HepG2 (cell line): ENCODE measurements around the gene DCTN4. TPM values are rescaled to one million over a fixed set of nuclear protein-coding genes. Genes with fewer than 3 reads are reported as not detected.

Experiments used
- CREB1 ChIP-seq, 2 experiments: fragments of 450-650 bp in 1 of 2; IDR thresholded peaks; 2 replicates each; pipeline ENCODE4 v1.6.1; 2016 to 2017; ENCODE audit warnings: control low read depth in 1 of 2, mild to moderate bottlenecking in 1 of 2, missing compliant biosample characterization in 1 of 2, missing genetic modification characterization in 1 of 2
- ETV6 ChIP-seq: sonication (generic); formaldehyde crosslinking; conservative IDR thresholded peaks from 2 replicates; pipeline ENCODE4 v1.4.0; 2020; ENCODE audit warnings: missing genetic modification reagents
- HNF1B ChIP-seq: sonication (generic); formaldehyde crosslinking; IDR thresholded peaks from 2 replicates; pipeline ENCODE4 v1.5.1; 2020; ENCODE audit warnings: mild to moderate bottlenecking, moderate library complexity, missing genetic modification reagents
- LCORL ChIP-seq, 2 experiments: fragments of 450-650 bp in 1 of 2; sonication (generic) in 1 of 2; formaldehyde crosslinking in 1 of 2; IDR thresholded peaks; 2 replicates each; pipeline versions ENCODE4 v1.5.0 to v1.6.1; 2017 to 2020; ENCODE audit warnings: antibody characterized with exemption in 1 of 2, missing genetic modification reagents in 1 of 2
- MIER2 ChIP-seq: IDR thresholded peaks from 2 replicates; pipeline ENCODE4 v1.6.1; 2016; ENCODE audit warnings: missing biosample characterization, missing genetic modification reagents
- MTA3 ChIP-seq: sonication (generic); formaldehyde crosslinking; IDR thresholded peaks from 2 replicates; pipeline ENCODE4 v1.4.0; 2020; ENCODE audit warnings: missing genetic modification reagents
- MYC ChIP-seq: sonication (generic); formaldehyde crosslinking; IDR thresholded peaks from 2 replicates; pipeline ENCODE4 v1.9.0; 2021; ENCODE audit warnings: missing genetic modification reagents, borderline replicate concordance
- NCOA2 ChIP-seq: sonication (generic); formaldehyde crosslinking; IDR thresholded peaks from 2 replicates; pipeline ENCODE4 v1.8.0; 2022; ENCODE audit warnings: inconsistent platforms
- PHF21A ChIP-seq: sonication (generic); formaldehyde crosslinking; IDR thresholded peaks from 2 replicates; pipeline ENCODE4 v1.5.0; 2020; ENCODE audit warnings: mild to moderate bottlenecking, missing genetic modification reagents
- REL ChIP-seq: sonication (generic); formaldehyde crosslinking; conservative IDR thresholded peaks from 2 replicates; pipeline ENCODE4 v1.8.0; 2022; ENCODE audit warnings: mild to moderate bottlenecking, missing genetic modification reagents, moderate library complexity
- SMYD3 ChIP-seq: sonication (generic); formaldehyde crosslinking; IDR thresholded peaks from 2 replicates; pipeline ENCODE4 v1.8.1; 2023; ENCODE audit warnings: mild to moderate bottlenecking, missing genetic modification reagents
- U2AF1 ChIP-seq: fragments of 200-400 bp; formaldehyde crosslinking; optimal IDR thresholded peaks from 2 replicates; pipeline ENCODE3; 2017; ENCODE audit warnings: mild to moderate bottlenecking, low read depth, low read length
- WIZ ChIP-seq: sonication (generic); formaldehyde crosslinking; IDR thresholded peaks from 2 replicates; pipeline ENCODE4 v1.5.1; 2020; ENCODE audit warnings: mild to moderate bottlenecking, missing genetic modification reagents
- ZBTB38 ChIP-seq: sonication (generic); formaldehyde crosslinking; IDR thresholded peaks from 2 replicates; pipeline ENCODE4 v1.5.1; 2020; ENCODE audit warnings: mild to moderate bottlenecking, missing genetic modification reagents
- ZFP1 ChIP-seq: IDR thresholded peaks from 2 replicates; pipeline ENCODE4 v1.6.1; 2016
- ZIK1 ChIP-seq: sonication (generic); formaldehyde crosslinking; IDR thresholded peaks from 2 replicates; pipeline ENCODE4 v1.5.0; 2020; ENCODE audit warnings: mild to moderate bottlenecking, low read depth, missing genetic modification reagents, borderline replicate concordance
- ZNF230 ChIP-seq: sonication (generic); formaldehyde crosslinking; IDR thresholded peaks from 2 replicates; pipeline ENCODE4 v1.4.0; 2020; ENCODE audit warnings: mild to moderate bottlenecking, missing genetic modification reagents
- ZNF556 ChIP-seq: sonication (generic); formaldehyde crosslinking; IDR thresholded peaks from 2 replicates; pipeline ENCODE4 v1.4.0; 2020; ENCODE audit warnings: mild to moderate bottlenecking, missing genetic modification reagents, borderline replicate concordance
- ZNF557 ChIP-seq: sonication (generic); formaldehyde crosslinking; IDR thresholded peaks from 2 replicates; pipeline ENCODE4 v1.4.0; 2020; ENCODE audit warnings: missing genetic modification reagents
- ZNF563 ChIP-seq: sonication (generic); formaldehyde crosslinking; IDR thresholded peaks from 2 replicates; pipeline ENCODE4 v1.8.0; 2022; ENCODE audit warnings: mild to moderate bottlenecking, moderate library complexity, missing genetic modification reagents
- ZNF687 ChIP-seq: sonication (generic); formaldehyde crosslinking; IDR thresholded peaks from 2 replicates; pipeline ENCODE4 v1.5.1; 2020; ENCODE audit warnings: mild to moderate bottlenecking, missing genetic modification reagents, moderate library complexity
- ZNF772 ChIP-seq: sonication (generic); formaldehyde crosslinking; IDR thresholded peaks from 2 replicates; pipeline ENCODE4 v1.5.0; 2020; ENCODE audit warnings: mild to moderate bottlenecking, missing genetic modification reagents
- polyA plus RNA-seq, 8 experiments: library from polyadenylated mRNA; depleted of rRNA in 3 of 8; stranded (reverse) in 7 of 8; unstranded in 1 of 8; fragments of >200 nt; fragmentation: Illumina TruSeq in 4 of 8; extraction: Trizol in 4 of 8; gene quantifications; 2 replicates each; pipeline versions ENCODE4 v1.2.1 to v1.2.3, GENCODE V29; 2011 to 2016; ENCODE audit warnings: low read depth in 4 of 8, missing spikeins in 1 of 8, mixed read lengths in 1 of 8; ENCODE audit not compliant: insufficient read depth in 1 of 8
- total RNA-seq, 5 experiments: library from RNA; depleted of rRNA; stranded (reverse); fragments of >200 nt; fragmentation: Illumina TruSeq; extraction: Trizol; gene quantifications; 2 replicates each; pipeline ENCODE4 v1.2.3, GENCODE V29; 2016; ENCODE audit warnings: low read depth in 1 of 5
- TF ChIP-seq, protein P1 (sequence below): sonication (generic); formaldehyde crosslinking; IDR thresholded peaks from 2 replicates; pipeline ENCODE4 v1.5.0; 2020; ENCODE audit warnings: missing genetic modification reagents

Gene DCTN4
- total and polyA plus RNA-seq, 2 of the 13 experiments (the other 11 are each of a cell fraction or from before 2014, with no cell fraction given): 24.1 to 26.9 TPM

- TF ChIP-seq CREB1 (IDR thresholded peaks at IDR 0.05): peak; percentile 89
- TF ChIP-seq CREB1 (CRISPR knock-in tag; IDR thresholded peaks at IDR 0.05): peak; percentile 98
- TF ChIP-seq, protein P1, sequence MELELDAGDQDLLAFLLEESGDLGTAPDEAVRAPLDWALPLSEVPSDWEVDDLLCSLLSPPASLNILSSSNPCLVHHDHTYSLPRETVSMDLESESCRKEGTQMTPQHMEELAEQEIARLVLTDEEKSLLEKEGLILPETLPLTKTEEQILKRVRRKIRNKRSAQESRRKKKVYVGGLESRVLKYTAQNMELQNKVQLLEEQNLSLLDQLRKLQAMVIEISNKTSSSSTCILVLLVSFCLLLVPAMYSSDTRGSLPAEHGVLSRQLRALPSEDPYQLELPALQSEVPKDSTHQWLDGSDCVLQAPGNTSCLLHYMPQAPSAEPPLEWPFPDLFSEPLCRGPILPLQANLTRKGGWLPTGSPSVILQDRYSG (CRISPR knock-in tag): peak; percentile 63; the same call in 1 of the 2 replicates
- no peak for TF ChIP-seq NCOA2 (CRISPR knock-in tag)
- no peak for TF ChIP-seq MIER2 (CRISPR knock-in tag)
- peak; percentile 82 for TF ChIP-seq PHF21A (CRISPR knock-in tag)
- TF ChIP-seq REL (CRISPR knock-in tag): no peak
- 0 out of 2 replicates have a peak, but pooled peaks have one; percentile 25 for TF ChIP-seq ZIK1 (CRISPR knock-in tag)
- no peak for TF ChIP-seq LCORL (IDR thresholded peaks at IDR 0.05)
- TF ChIP-seq LCORL (CRISPR knock-in tag; IDR thresholded peaks at IDR 0.05): peak; percentile 45; the same call in 1 of the 2 replicates
- peak; percentile 65; the same call in 1 of the 2 replicates for TF ChIP-seq HNF1B (CRISPR knock-in tag)
- TF ChIP-seq ZNF563 (CRISPR knock-in tag): peak; percentile 76; the same call in 1 of the 2 replicates
- TF ChIP-seq SMYD3 (CRISPR knock-in tag): peak; percentile 64; the same call in 1 of the 2 replicates
- TF ChIP-seq ZNF556 (CRISPR knock-in tag): no peak; the same call in 1 of the 2 replicates
- TF ChIP-seq ETV6 (CRISPR knock-in tag): 0 out of 2 replicates have a peak, but pooled peaks have one; percentile 52
- peak; percentile 83 for TF ChIP-seq U2AF1
- peak; percentile 46; the same call in 1 of the 2 replicates for TF ChIP-seq ZNF772 (CRISPR knock-in tag)
- no peak for TF ChIP-seq MTA3 (CRISPR knock-in tag)
- 0 out of 2 replicates have a peak, but pooled peaks have one; percentile 50 for TF ChIP-seq ZNF557 (CRISPR knock-in tag)
- TF ChIP-seq WIZ (CRISPR knock-in tag): 0 out of 2 replicates have a peak, but pooled peaks have one; percentile 4
- no peak for TF ChIP-seq ZNF230 (CRISPR knock-in tag)
- TF ChIP-seq ZNF687: peak; percentile 91
- TF ChIP-seq MYC (CRISPR knock-in tag): peak; percentile 57; the same call in 1 of the 2 replicates
- TF ChIP-seq ZFP1 (CRISPR knock-in tag): no peak; the same call in 1 of the 2 replicates
- TF ChIP-seq ZBTB38 (CRISPR knock-in tag): peak; percentile 63; the same call in 1 of the 2 replicates
Observed at GRCh38 chr5:150700594-150701377, 58.0 kb downstream of the DCTN4 start, which contains the start of gene RBM22 (continued).
